HEK293T (cell line): Measurements from ENCODE around the gene RNF10.

Source experiments
- BHLHE40 ChIP-seq: fragments of 450-650 bp; IDR thresholded peaks from 2 replicates; pipeline ENCODE4 v1.6.1; 2016; ENCODE audit warnings: mild to moderate bottlenecking, moderate library complexity, borderline replicate concordance
- FOXA1 ChIP-seq: fragments of 450-650 bp; IDR thresholded peaks from 2 replicates; pipeline ENCODE4 v1.6.1; 2016; ENCODE audit warnings: mild to moderate bottlenecking
- FOXM1 ChIP-seq: fragments of 450-650 bp; IDR thresholded peaks from 2 replicates; pipeline ENCODE4 v1.6.1; 2017; ENCODE audit warnings: mild to moderate bottlenecking, borderline replicate concordance
- HDGF ChIP-seq: fragments of 450-650 bp; IDR thresholded peaks from 2 replicates; pipeline ENCODE4 v1.6.1; 2017; ENCODE audit warnings: antibody characterized with exemption, borderline replicate concordance
- NFRKB ChIP-seq: fragments of 450-650 bp; IDR thresholded peaks from 2 replicates; pipeline ENCODE4 v1.6.1; 2016; ENCODE audit warnings: mild to moderate bottlenecking, moderate library complexity
- PKNOX1 ChIP-seq: fragments of 450-650 bp; IDR thresholded peaks from 2 replicates; pipeline ENCODE4 v1.6.1; 2016
- SP1 ChIP-seq: fragments of 450-650 bp; IDR thresholded peaks from 2 replicates; pipeline ENCODE4 v1.6.1; 2017
- SUZ12 ChIP-seq: fragments of 450-650 bp; IDR thresholded peaks from 2 replicates; pipeline ENCODE4 v1.6.1; 2016; ENCODE audit warnings: mild to moderate bottlenecking
- TARDBP ChIP-seq: fragments of 450-650 bp; IDR thresholded peaks from 2 replicates; pipeline ENCODE4 v1.6.1; 2016
- ZNF384 ChIP-seq: fragments of 450-650 bp; IDR thresholded peaks from 2 replicates; pipeline ENCODE4 v1.6.1; 2016

- TF ChIP-seq FOXM1 (no peak), BHLHE40 (no peak), SP1 (no peak), SUZ12 (no peak), NFRKB (no peak), FOXA1 (no peak), TARDBP (no peak), PKNOX1 (no peak), ZNF384 (peak; percentile 90), HDGF (no peak)
Measured at GRCh38 chr12:120496413-120497340, 37.5 kb upstream of the RNF10 start.
